Mucosa of rectum (tissue), 2 donors: ENCODE results near the gene OVOL1.

Experiments used
- H3K27ac ChIP-seq, 2 donors: one replicate each; pipeline ENCODE4 v1.7.0; 2013; ENCODE audit warnings: inconsistent platforms in 2 of 2, low read depth in 2 of 2, low read length in 2 of 2
- H3K27me3 ChIP-seq, 2 donors: one replicate each; pipeline ENCODE4 v1.7.0; 2013; ENCODE audit warnings: low read length in 2 of 2; ENCODE audit not compliant: control insufficient read depth in 2 of 2, insufficient read depth in 2 of 2
- H3K36me3 ChIP-seq, 2 donors: one replicate each; pipeline ENCODE4 v1.7.0; 2013; ENCODE audit warnings: low read length in 2 of 2; ENCODE audit not compliant: control insufficient read depth in 2 of 2, insufficient read depth in 2 of 2
- H3K4me1 ChIP-seq, 2 donors: one replicate each; pipeline ENCODE4 v1.7.0; 2013; ENCODE audit warnings: low read length in 2 of 2, mild to moderate bottlenecking in 1 of 2; ENCODE audit not compliant: control insufficient read depth in 2 of 2, insufficient read depth in 2 of 2
- H3K4me3 ChIP-seq, 2 donors: one replicate each; pipeline ENCODE4 v1.7.0; 2013; ENCODE audit warnings: low read length in 2 of 2
- H3K9ac ChIP-seq, 2 donors: one replicate each; pipeline ENCODE4 v1.7.0; 2013; ENCODE audit warnings: low read length in 2 of 2, low read depth in 1 of 2, mild to moderate bottlenecking in 1 of 2
- H3K9me3 ChIP-seq, 2 donors: one replicate each; pipeline ENCODE4 v1.7.0; 2013; ENCODE audit warnings: low read length in 2 of 2; ENCODE audit not compliant: control insufficient read depth in 2 of 2
- donor health status: healthy.
- donor health status: Normal muscosa, but diverticular disease.

Gene OVOL1

GRCh38 chr11:65782816-65783228 lies 4.0 kb upstream of the OVOL1 start:
- Histone ChIP-seq H3K9ac (no peak overlapping the region), H3K36me3 (peaks cover 4 to 12% of the 10 kb centered on the region in 2 donors), H3K4me3 (no peak overlapping the region), H3K4me1 (peaks cover 10 to 16% of the 10 kb centered on the region in 2 donors), H3K27me3 (peaks cover under 1 to 2% of the 10 kb centered on the region in 2 donors), H3K27ac (no peak overlapping the region), H3K9me3 (no peaks in the 10 kb centered on the region)

GRCh38 chr11:65785319-65786007 lies 1.4 kb upstream of the OVOL1 start:
- no peaks in the 10 kb centered on the region for H3K9me3 ChIP-seq
- no peaks in the 10 kb centered on the region for H3K36me3 ChIP-seq
- H3K4me3 ChIP-seq = no peak overlapping the region
- peaks cover 4 to 11% of the 10 kb centered on the region in 2 donors for H3K27me3 ChIP-seq
- H3K9ac ChIP-seq = no peak overlapping the region
- H3K27ac ChIP-seq = no peak overlapping the region
- peaks cover 15 to 19% of the 10 kb centered on the region in 2 donors for H3K4me1 ChIP-seq

GRCh38 chr11:65786008-65786785 lies 666 bp upstream of the OVOL1 start:
- H3K36me3 ChIP-seq = no peaks in the 10 kb centered on the region
- peak overlapping the region in 1 of 2 donors; percentile 37 for H3K4me3 ChIP-seq
- H3K27me3 ChIP-seq = peaks cover 4 to 11% of the 10 kb centered on the region in 2 donors
- H3K9ac ChIP-seq = peak overlapping the region in 1 of 2 donors; percentile 8
- no peaks in the 10 kb centered on the region for H3K9me3 ChIP-seq
- peaks cover 23 to 26% of the 10 kb centered on the region in 2 donors for H3K4me1 ChIP-seq
- peak overlapping the region; percentile 40 to 43 for H3K27ac ChIP-seq

GRCh38 chr11:65787649-65788622 lies 1.1 kb downstream of the OVOL1 start:
- Histone ChIP-seq H3K27me3 (peaks cover 4 to 11% of the 10 kb centered on the region in 2 donors), H3K4me3 (peak overlapping the region; percentile 85 to 87), H3K9ac (peak overlapping the region; percentile 88 to 93), H3K9me3 (no peaks in the 10 kb centered on the region), H3K4me1 (peaks cover 37 to 44% of the 10 kb centered on the region in 2 donors), H3K27ac (peak overlapping the region; percentile 90 to 92), H3K36me3 (no peaks in the 10 kb centered on the region)

GRCh38 chr11:65788821-65789220 lies 2.0 kb downstream of the OVOL1 start:
- H3K9ac ChIP-seq = peak overlapping the region; percentile 86 to 93
- peaks cover 4 to 11% of the 10 kb centered on the region in 2 donors for H3K27me3 ChIP-seq
- no peaks in the 10 kb centered on the region for H3K9me3 ChIP-seq
- peak overlapping the region; percentile 90 to 92 for H3K27ac ChIP-seq
- no peaks in the 10 kb centered on the region for H3K36me3 ChIP-seq
- H3K4me3 ChIP-seq = peak overlapping the region; percentile 85 to 87
- H3K4me1 ChIP-seq = peaks cover 45 to 52% of the 10 kb centered on the region in 2 donors

- peak overlapping the region; percentile 86 to 93 for H3K9ac ChIP-seq
- peaks cover 5 to 6% of the 10 kb centered on the region in 2 donors for H3K36me3 ChIP-seq
- H3K27me3 ChIP-seq = peaks cover 4 to 11% of the 10 kb centered on the region in 2 donors
- H3K4me1 ChIP-seq = peaks cover 48 to 59% of the 10 kb centered on the region in 2 donors
- peak overlapping the region; percentile 85 to 87 for H3K4me3 ChIP-seq
- peak overlapping the region; percentile 92 to 93 for H3K27ac ChIP-seq
- H3K9me3 ChIP-seq = no peaks in the 10 kb centered on the region
Measured at GRCh38 chr11:65789230-65790103, 2.6 kb downstream of the OVOL1 start.

GRCh38 chr11:65790104-65790901 lies 3.4 kb downstream of the OVOL1 start:
- H3K4me3 ChIP-seq = peak overlapping the region; percentile 31 to 63
- H3K36me3 ChIP-seq = peaks cover 13 to 14% of the 10 kb centered on the region in 2 donors
- peaks cover 48 to 60% of the 10 kb centered on the region in 2 donors for H3K4me1 ChIP-seq
- peak overlapping the region; percentile 38 to 63 for H3K9ac ChIP-seq
- no peaks in the 10 kb centered on the region for H3K9me3 ChIP-seq
- H3K27ac ChIP-seq = peak overlapping the region; percentile 87 to 93
- H3K27me3 ChIP-seq = peaks cover 4 to 11% of the 10 kb centered on the region in 2 donors

- Histone ChIP-seq H3K36me3 (peaks cover 20 to 21% of the 10 kb centered on the region in 2 donors), H3K9me3 (no peaks in the 10 kb centered on the region), H3K4me3 (peak overlapping the region; percentile 31 to 63), H3K27ac (peak overlapping the region; percentile 87 to 93), H3K4me1 (peaks cover 46 to 60% of the 10 kb centered on the region in 2 donors), H3K9ac (peak overlapping the region in 1 of 2 donors; percentile 63), H3K27me3 (peaks cover 4 to 9% of the 10 kb centered on the region in 2 donors)
Measured at GRCh38 chr11:65790902-65791650, 4.2 kb downstream of the OVOL1 start.
